Thymus (tissue), 11 donors: ENCODE data around the gene SCTR. TPM values are rescaled to one million over a fixed set of nuclear protein-coding genes. Genes with fewer than 3 reads are reported as not detected.

ENCODE experiments used
- DNase-seq, 9 donors: peaks; one replicate each; pipeline ENCODE4 v3.0.0-alpha.2; 2013; ENCODE audit warnings: low spot score in 9 of 9, low read depth in 6 of 9, missing footprints in 1 of 9
- H3K27ac ChIP-seq, 2 donors: one replicate each; pipeline ENCODE4 v1.5.1; 2013; ENCODE audit warnings: control low read depth in 1 of 2, low read depth in 1 of 2, low read length in 1 of 2, mild to moderate bottlenecking in 1 of 2, moderate library complexity in 1 of 2
- H3K27me3 ChIP-seq, 2 donors: one replicate each; pipeline ENCODE4 v1.5.1; 2013; ENCODE audit warnings: low read length in 1 of 2; ENCODE audit not compliant: control insufficient read depth in 2 of 2, insufficient read depth in 1 of 2
- H3K36me3 ChIP-seq, 2 donors: one replicate each; pipeline ENCODE4 v1.5.1; 2013; ENCODE audit warnings: low read length in 1 of 2, mild to moderate bottlenecking in 1 of 2, moderate library complexity in 1 of 2; ENCODE audit not compliant: control insufficient read depth in 2 of 2, insufficient read depth in 2 of 2
- H3K4me1 ChIP-seq, 2 donors: one replicate each; pipeline ENCODE4 v1.5.1; 2013; ENCODE audit warnings: low read length in 2 of 2; ENCODE audit not compliant: control insufficient read depth in 2 of 2, insufficient read depth in 2 of 2
- H3K4me3 ChIP-seq, 2 donors: one replicate each; pipeline ENCODE4 v1.5.1; 2013; ENCODE audit warnings: low read length in 2 of 2, control low read depth in 1 of 2, mild to moderate bottlenecking in 1 of 2
- H3K9me3 ChIP-seq, 2 donors: one replicate each; pipeline ENCODE4 v1.5.1; 2013; ENCODE audit warnings: low read length in 1 of 2, mild to moderate bottlenecking in 1 of 2; ENCODE audit not compliant: control insufficient read depth in 2 of 2, insufficient read depth in 1 of 2
- WGBS: extraction: QIAGEN DNeasy Blood & Tissue Kit; methylation state at CpG from one replicate; pipeline ENCODE4 v1.1.7; 2013; 5-methylcytosine and 5-hydroxymethylcytosine counted together
- polyA plus RNA-seq: library from polyadenylated mRNA; stranded (reverse); fragments of 200-250 nt; gene quantifications from one replicate; pipeline ENCODE4 v1.2.3, GENCODE V29; 2013
- total RNA-seq: library from RNA; stranded (reverse); fragments of 120-200 nt; gene quantifications from one replicate; pipeline ENCODE4 v1.2.4, GENCODE V29; 2013
- donor health status: healthy.

SCTR gene
- total and polyA plus RNA-seq, 2 donors = 0.24 to 1.5 TPM

DNA sequence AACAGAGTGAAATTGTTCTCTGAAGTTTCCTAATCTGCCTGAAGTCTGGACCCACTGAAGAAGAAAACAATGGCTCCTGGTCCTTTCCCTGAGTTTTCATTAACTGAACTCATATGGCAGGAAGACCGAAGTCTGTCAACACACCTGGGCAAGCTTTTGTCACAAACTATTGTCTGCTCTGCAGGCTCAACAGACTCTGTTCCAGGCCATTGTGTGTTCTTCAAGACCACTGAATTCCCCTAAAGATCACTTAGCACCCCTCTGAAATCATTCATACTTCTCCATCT is 99.2 kb downstream of the SCTR start:
- WGBS = 98% methylated on average over 1 of the region's 1 CpG
- no peak overlapping the region for H3K4me3 ChIP-seq
- DNase-seq = no peak
- no peak overlapping the region for H3K27ac ChIP-seq
- peaks cover 4 to 45% of the 10 kb centered on the region in 2 donors for H3K27me3 ChIP-seq
- H3K4me1 ChIP-seq = no peaks in the 10 kb centered on the region
- H3K36me3 ChIP-seq = no peaks in the 10 kb centered on the region
- peaks cover 1 to 11% of the 10 kb centered on the region in 2 donors for H3K9me3 ChIP-seq

- peaks cover 1 to 11% of the 10 kb centered on the region in 2 donors for H3K9me3 ChIP-seq
- no peaks in the 10 kb centered on the region for H3K4me1 ChIP-seq
- H3K27me3 ChIP-seq = peaks cover 0 to 41% of the 10 kb centered on the region in 2 donors
- H3K36me3 ChIP-seq = no peaks in the 10 kb centered on the region
- 91% methylated on average over 10 of the region's 10 CpGs for WGBS
- no peak overlapping the region for H3K27ac ChIP-seq
- no peak overlapping the region for H3K4me3 ChIP-seq
- DNase-seq = no peak
These were observed 99.8 kb downstream of the SCTR start for GRCh38 chr2:119424284-119425118.

- Histone ChIP-seq H3K4me3 (no peak overlapping the region), H3K27ac (no peak overlapping the region), H3K9me3 (peaks cover 1 to 11% of the 10 kb centered on the region in 2 donors), H3K4me1 (no peaks in the 10 kb centered on the region), H3K27me3 (peaks cover 0 to 34% of the 10 kb centered on the region in 2 donors), H3K36me3 (no peaks in the 10 kb centered on the region)
- 87% methylated on average over 2 of the region's 2 CpGs for WGBS
- DNase-seq = no peak
These were observed 100.5 kb downstream of the SCTR start for GRCh38 chr2:119423811-119424210.

GRCh38 chr2:119423108-119423444 is 101.2 kb downstream of the SCTR start:
- no peak for DNase-seq
- Histone ChIP-seq H3K27ac (no peak overlapping the region), H3K4me3 (no peak overlapping the region), H3K27me3 (peaks cover 0 to 29% of the 10 kb centered on the region in 2 donors), H3K4me1 (no peaks in the 10 kb centered on the region), H3K36me3 (no peaks in the 10 kb centered on the region), H3K9me3 (peaks cover 1 to 11% of the 10 kb centered on the region in 2 donors)
- 97% methylated on average over 2 of the region's 2 CpGs for WGBS

- WGBS = 96% methylated on average over 7 of the region's 7 CpGs
- Histone ChIP-seq H3K9me3 (peaks cover 1 to 11% of the 10 kb centered on the region in 2 donors), H3K27me3 (peaks cover 0 to 24% of the 10 kb centered on the region in 2 donors), H3K36me3 (no peaks in the 10 kb centered on the region), H3K27ac (no peak overlapping the region), H3K4me3 (no peak overlapping the region), H3K4me1 (no peaks in the 10 kb centered on the region)
- no peak for DNase-seq
These were observed 101.7 kb downstream of the SCTR start for GRCh38 chr2:119422360-119423107.

DNA sequence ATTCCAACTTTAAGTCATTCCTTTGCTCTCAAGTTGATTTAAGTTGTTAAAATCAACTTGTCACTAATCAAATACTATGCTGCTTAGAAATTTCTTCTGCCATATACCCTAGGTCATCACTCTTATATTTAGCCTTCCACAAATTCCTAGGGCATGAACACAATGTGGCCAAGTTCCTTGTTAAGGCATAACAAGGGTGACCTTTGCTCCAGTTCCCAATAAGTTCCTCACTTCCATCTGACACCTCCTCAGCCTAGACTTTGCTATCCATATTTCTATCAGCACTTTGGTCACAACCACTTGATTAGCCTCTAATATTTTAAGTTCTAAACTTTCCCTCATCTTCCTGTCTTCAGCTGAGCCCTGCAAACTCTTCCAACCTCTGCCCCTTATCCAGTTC is 102.5 kb downstream of the SCTR start:
- Histone ChIP-seq H3K9me3 (peaks cover 1 to 11% of the 10 kb centered on the region in 2 donors), H3K27me3 (peaks cover 0 to 16% of the 10 kb centered on the region in 2 donors), H3K4me3 (no peak overlapping the region), H3K27ac (no peak overlapping the region), H3K4me1 (no peaks in the 10 kb centered on the region), H3K36me3 (no peaks in the 10 kb centered on the region)
- DNase-seq = no peak

- Histone ChIP-seq H3K27me3 (peaks cover 0 to 13% of the 10 kb centered on the region in 2 donors), H3K27ac (no peak overlapping the region), H3K9me3 (peaks cover 1 to 11% of the 10 kb centered on the region in 2 donors), H3K36me3 (no peaks in the 10 kb centered on the region), H3K4me1 (no peaks in the 10 kb centered on the region), H3K4me3 (no peak overlapping the region)
- 96% methylated on average over 1 of the region's 1 CpG for WGBS
- no peak for DNase-seq
These were observed 103.0 kb downstream of the SCTR start for GRCh38 chr2:119421304-119421703.

- H3K36me3 ChIP-seq = no peaks in the 10 kb centered on the region
- DNase-seq = no peak
- peaks cover 0 to 10% of the 10 kb centered on the region in 2 donors for H3K27me3 ChIP-seq
- 79% methylated on average over 1 of the region's 1 CpG for WGBS
- H3K4me1 ChIP-seq = no peaks in the 10 kb centered on the region
- peaks cover 1 to 11% of the 10 kb centered on the region in 2 donors for H3K9me3 ChIP-seq
- no peak overlapping the region for H3K4me3 ChIP-seq
- no peak overlapping the region for H3K27ac ChIP-seq
These were observed 104.3 kb downstream of the SCTR start for GRCh38 chr2:119419803-119420508.

DNA sequence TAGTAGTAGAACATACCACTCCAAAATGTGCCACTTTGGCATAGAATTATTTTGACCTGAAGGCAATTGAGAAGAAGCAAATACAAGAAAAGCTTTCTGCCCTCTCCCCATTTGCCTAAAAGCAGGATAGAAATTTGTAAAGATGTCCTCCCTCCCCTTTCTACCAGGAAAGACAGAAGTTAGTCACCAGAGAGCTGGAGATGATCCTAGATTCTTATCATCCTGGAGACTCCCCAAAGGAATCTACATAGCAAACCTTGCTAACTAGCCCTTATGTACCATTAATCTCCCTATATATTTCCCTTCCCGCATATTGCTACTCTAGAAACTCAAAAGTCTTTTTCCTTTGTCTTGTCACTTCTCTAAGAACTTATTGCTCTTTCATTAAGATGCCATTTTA is 105.2 kb downstream of the SCTR start:
- no peak overlapping the region for H3K27ac ChIP-seq
- peaks cover 1 to 6% of the 10 kb centered on the region in 2 donors for H3K9me3 ChIP-seq
- H3K36me3 ChIP-seq = no peaks in the 10 kb centered on the region
- no peak for DNase-seq
- peaks cover 0 to 2% of the 10 kb centered on the region in 2 donors for H3K27me3 ChIP-seq
- H3K4me1 ChIP-seq = no peaks in the 10 kb centered on the region
- no peak overlapping the region for H3K4me3 ChIP-seq
- 90% methylated on average over 1 of the region's 1 CpG for WGBS
